DMS153 treated with DMSO at 0.1 percent for 48 hours (cell line): ENCODE data around the gene THTPA.

ENCODE experiments used
- DNase-seq: peaks from one replicate; lab custom pipeline; 2025; ENCODE audit not compliant: unreplicated experiment; lab: John Stamatoyannopoulos, UW

The THTPA gene

DNA sequence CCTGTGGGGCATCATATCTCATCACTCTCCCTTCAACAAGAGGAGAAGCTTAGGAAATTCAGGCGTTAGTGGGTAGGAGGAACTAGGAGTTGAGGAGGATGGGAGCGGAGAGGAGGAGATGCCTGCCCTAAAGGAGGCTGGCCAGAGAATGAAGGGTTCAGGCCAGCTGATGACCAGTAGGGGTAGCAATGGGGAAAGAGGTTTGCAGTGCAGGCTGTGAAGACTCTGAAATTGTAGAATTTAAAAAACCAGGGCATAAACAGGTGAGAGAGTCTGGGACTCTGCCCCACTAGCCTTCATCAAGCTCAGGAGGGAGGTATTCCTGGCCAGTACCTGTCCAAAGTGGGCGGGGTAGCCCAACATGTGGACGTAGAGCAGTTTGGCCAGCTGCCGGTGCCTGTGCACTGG, 10.7 kb downstream of the THTPA start:
- DNase-seq: no peak

- peak; percentile 75 for DNase-seq
Measured at GRCh38 chr14:23567186-23568020, 11.3 kb downstream of the THTPA start, which contains the start of gene AP1G2. AP1G2 (minus strand) TSS chr14:23567791; CDS start chr14:23567314, 477 bp downstream.

GRCh38 chr14:23568021-23568599, 12.0 kb downstream of the THTPA start:
- DNase-seq: no peak

DNA sequence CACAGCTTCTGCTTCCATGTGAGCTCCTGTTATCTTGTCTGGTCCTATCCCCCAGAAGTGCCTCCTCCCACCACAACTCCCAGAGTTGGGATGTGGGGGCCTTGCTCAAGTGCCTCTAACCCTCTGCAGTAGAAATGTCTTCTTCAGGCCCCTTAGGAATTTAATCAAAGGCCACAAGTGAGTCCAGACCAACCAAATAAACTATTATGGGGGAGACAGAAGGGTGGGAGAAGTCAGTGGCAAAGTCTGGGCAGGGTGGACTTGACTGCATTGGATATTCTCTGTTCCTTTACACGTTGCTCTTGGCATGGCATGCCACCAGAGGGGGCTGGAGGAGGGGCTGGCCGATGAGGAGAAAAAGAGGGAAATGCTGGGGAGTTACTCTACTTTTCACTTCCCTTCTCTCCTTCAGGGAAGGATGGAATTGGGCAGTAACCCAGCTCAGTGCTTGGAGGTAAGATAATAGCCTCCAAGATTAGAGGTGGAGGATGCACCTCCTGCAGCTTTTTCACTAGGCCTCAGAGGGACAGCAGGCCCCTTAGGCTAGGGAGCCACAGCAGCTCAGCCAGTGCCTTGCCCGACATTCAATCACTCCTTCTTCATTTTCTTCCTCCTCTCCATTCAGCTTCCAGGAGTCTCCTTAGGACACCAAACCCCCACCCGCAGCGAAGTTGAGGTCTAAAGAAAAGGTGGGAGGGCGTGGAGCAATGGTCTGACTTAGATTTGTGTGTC, 12.7 kb downstream of the THTPA start:
- no peak for DNase-seq

DNA sequence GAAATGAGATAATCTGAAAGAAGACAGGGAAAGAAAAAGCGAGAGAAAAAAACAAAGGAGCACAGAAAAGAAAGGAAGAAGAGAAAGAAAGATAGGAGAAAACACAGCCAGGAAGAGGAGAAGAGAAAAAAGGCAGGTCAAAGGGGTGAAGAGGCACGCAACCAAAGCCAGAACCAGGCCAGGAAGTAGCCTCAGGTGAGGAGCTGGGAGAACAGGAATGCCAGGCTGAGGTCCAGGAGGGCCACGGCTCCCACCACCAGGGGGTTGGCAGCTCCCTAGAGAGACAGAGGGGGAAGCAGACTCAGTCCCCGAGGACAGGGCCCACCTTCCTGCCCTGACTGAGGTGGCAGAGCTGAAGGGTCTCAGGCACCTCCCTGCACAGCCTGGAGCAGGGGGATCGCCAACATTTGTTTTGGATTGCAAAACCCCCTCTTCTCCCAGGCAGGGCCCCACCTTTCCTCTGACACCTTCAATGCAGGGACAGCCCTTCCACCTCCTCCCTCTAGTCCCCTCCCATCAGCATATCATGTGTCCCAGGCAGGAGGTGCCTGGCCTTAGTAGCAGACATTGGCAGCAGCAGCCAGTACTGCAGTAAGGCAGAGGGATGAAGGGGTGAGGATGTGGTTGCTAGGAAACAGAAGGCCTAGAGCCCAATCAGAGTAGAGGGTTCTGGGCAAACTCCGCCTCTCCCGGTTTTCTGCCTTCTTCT, 13.5 kb downstream of the THTPA start:
- DNase-seq: no peak

- DNase-seq: no peak
Measured at GRCh38 chr14:23570806-23571483, 14.9 kb downstream of the THTPA start.

- no peak for DNase-seq
Measured at GRCh38 chr14:23571701-23572523, 15.8 kb downstream of the THTPA start.

GRCh38 chr14:23572524-23572828, 16.4 kb downstream of the THTPA start:
- no peak for DNase-seq

DNA sequence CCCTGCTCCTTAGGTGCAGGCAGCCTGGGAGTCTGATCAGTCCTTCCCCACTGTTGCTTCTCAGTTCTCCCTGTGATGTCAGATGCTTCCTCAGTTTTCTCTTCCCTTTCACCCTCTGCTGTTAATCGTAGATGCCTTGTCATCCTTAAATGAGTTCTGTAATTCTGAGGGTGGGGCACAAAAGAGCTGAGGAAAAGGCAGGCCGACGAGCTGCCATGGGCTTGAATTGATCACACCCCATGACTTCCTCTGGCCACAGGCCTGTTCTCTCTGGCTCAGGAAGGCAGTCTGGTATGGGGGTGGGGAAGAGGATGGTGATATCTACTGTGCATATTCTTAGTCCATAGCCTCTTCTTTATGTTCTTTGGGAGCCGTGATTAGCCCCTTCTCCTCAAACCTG, 16.8 kb downstream of the THTPA start:
- DNase-seq: no peak

DNA sequence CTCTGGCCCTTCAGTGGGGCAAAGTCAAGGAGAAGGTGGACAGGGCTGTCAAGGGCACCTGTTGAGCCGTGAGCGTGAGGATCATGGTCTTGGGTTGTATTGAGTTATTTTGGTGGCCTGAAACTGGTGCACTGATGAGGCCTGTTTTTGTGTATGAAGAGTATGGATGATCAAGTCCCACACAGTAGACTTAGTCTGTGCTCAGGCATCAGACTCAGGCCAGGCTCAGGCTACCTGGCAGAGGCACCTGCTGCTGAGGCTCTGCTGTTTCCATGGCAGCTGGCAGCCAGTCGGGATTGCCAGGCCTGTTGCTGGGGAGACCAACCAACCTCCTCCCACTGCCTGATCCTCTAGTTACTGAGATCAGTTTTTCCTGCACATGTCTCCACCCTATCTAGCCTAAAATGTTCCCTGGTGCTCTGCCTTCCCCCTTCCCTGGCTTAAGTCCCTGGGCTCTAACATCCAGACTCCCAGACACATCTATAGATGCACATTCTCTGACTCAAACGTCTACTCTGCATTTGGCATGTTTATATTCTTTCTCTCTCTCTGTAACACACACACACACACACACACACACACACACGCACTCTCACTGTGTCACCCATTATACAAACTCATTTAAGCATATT, 17.4 kb downstream of the THTPA start:
- peak; percentile 36 for DNase-seq

DNA sequence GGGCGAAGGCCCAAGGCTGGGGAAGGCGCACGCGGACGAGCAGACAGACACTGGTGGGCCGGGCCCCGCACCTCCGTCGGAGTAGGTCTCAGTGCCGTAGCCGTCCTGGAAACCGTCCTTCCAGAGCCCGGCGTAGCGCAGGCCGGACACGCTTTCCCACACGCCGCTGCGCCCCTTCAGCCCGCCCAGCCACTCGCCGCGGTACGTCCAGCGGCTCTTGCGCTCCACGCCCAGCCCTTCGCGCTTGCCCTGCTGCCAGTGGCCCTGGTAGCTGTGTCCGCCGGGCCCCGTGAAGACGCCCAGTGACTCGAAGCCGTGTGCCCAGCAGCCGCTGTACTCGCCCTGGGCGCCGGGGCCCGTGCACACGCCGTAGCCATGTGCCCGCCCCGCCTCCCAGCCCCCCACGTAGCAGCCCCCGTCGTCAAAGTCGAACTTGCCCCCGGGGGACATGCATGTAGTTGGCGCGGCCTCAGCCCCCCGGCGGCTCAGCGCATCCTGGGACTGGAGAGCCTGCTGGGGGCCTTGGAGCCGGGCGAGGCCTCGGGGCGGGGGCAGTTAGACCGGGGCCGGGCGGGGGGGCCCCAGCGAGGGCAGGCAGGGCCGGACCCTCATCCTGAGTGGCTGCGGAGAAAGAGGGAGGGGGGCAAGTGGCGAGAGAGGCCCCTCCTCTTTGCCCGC, 21.1 kb downstream of the THTPA start:
- DNase-seq: no peak

DNA sequence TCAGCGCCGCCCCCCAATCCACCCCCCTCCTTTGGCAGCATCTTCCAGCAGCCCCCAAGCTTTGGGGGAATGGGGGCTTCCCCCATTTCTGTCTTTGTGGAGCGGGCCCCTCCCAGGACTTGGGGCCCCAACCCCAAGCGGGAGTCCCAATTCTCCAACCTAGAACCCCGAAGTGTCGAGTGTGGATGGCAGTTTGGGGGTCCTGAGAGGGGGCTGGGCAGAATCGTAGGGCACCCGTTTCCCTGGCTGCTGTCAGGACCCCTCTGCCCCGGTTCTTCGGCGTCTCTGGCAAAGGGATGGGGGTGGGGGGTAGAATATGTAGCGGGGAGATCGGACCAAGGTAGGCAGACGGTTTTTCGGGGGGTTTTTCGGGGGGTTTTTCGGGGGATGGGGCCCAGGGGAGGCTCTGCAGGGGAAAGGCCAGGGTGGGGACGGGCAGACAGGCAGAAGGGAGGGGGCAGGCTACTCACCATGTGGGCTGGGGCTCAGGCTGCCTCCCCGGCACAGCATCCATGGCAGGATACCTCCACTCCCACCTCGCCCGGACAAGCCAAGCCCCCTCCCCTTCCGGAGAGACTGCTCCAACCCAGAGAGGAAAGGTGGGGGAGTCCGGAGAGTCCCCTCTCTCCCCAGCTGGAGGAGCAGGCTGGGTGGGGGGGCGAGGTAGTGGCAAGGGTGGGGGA, 21.8 kb downstream of the THTPA start:
- DNase-seq: no peak

DNA sequence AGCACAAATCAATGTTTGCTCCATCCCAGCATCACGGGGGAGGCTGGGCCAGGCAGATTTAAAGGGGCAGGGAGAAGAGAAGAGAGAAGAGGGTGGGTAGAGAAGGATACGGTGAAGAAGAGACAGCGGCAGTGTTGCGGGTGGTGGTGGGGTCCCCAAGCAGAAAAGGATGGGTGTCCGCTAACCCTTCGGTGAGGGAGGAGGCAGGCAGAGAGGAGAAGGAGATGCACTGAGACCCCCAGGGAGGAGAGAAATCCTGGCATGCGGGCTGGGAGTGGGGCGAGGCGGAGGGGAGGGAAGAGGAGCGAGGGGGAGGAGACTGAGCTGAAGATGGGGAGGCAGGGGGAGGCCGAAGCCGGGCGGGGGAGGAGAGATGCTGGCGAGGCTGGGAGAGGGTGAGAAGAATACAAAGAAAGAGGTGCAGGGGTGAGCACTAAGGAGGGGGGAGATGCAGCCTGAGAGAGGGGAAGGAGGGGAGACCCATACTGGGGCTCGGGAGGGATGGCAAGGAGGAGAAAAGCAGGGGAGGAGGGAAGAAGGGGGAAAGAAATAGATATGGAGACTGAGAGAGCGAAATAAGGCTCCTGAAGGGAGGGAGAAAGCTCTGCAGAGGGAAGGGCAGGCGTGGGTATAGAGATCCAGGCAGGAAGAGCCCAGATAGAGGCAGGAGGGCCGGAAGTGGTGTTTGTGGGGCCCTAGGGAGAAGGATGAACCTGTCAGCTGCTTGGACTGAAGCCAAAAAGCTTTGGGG, 22.7 kb downstream of the THTPA start, which contains the start of gene JPH4:
Gene JPH4 (minus strand): TSS at position 231 of the 751 bp plus-strand sequence. CDS start 1,337 bp downstream, outside the sequence.
- DNase-seq: peak; percentile 43

- DNase-seq: no peak
Measured at GRCh38 chr14:23579311-23579630, 23.2 kb downstream of the THTPA start.

DNA sequence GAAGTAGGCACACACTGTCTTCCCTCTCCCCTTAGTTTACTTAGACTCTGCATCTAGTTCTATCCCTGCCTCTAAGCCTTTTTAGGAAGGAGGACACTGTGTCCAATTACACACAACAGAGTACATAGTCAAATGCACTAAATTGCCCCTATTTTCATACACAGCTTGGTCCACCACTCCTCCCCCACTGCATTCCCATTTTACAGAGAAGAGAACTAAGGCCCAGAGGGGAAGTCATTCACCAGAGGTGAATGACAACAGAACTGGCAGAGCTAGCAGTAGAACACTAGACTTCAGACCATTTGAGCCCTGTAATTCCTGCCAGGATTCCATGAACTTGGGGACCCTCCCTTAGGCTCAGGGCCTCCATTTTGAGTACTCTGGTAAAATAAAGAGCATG, 23.7 kb downstream of the THTPA start:
- no peak for DNase-seq

DNA sequence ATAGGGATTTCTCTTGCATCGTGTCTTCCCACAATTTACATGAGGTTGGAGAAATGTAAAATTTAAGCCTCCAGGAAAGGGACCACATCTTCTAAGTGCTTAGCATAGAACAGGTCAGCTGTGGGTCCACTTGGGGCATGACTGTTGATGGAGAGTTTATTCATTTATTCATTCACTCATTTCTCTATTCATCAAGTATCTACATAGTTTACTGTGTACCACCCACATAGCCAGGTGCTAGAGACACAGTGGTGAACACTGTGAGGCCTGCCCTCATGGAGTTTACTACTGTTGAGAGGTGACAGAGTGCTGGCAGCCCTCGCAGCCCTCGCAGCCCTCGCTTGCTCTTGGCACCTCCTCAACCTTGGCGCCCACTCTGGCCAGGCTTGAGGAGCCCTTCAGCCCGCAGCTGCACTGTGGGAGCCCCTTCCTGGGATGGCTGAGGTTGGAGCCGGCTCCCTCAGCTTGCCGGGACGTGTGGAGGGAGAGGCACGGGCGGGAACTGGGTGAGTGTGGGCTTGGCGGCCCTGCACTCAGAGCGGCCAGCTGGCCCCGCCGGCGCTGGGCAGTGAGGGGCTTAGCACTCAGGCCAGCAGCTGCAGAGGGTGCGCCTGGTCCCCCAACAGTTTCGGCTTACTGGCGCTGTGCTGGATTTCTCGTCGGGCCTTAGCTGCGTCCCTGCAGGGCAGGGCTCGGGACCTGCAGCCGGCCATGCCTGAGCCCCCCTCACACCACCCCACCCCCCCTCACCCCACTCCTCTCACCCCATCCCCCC, 24.3 kb downstream of the THTPA start:
- no peak for DNase-seq

GRCh38 chr14:23580948-23581281, 24.8 kb downstream of the THTPA start:
- DNase-seq: no peak
